Thyroid gland (tissue), 4 donors: ENCODE results near the gene PRM1.

Experiments used
- CTCF ChIP-seq, 6 experiments: fragments of 200-600 bp in 3 of 6; fragments of 450-650 bp in 3 of 6; sonication (generic) in 3 of 6; IDR thresholded peaks; one replicate each; pipeline ENCODE4 v1.5.1; 2016 to 2019; ENCODE audit warnings: antibody characterized with exemption in 6 of 6, mild to moderate bottlenecking in 2 of 6, inconsistent platforms in 1 of 6, moderate library complexity in 1 of 6
- POLR2A ChIP-seq, 2 donors: fragments of 450-650 bp; IDR thresholded peaks; one replicate each; pipeline ENCODE4 v1.6.1; 2017; ENCODE audit warnings: antibody characterized with exemption in 2 of 2, mild to moderate bottlenecking in 2 of 2, moderate library complexity in 1 of 2

- no peak for TF ChIP-seq CTCF (IDR thresholded peaks at IDR 0.05)
- no peak for TF ChIP-seq POLR2A (IDR thresholded peaks at IDR 0.05)
Measured at GRCh38 chr16:11295672-11296071, 14.5 kb upstream of the PRM1 start.
